Dedifferentiated amniotic fluid mesenchymal stem cell (primary cell): Measurements from ENCODE around the gene LSM14A.
"Not testable (repeated sequence)": the region's sequence is repeated elsewhere in the genome, so short reads cannot be mapped to it uniquely, and the experiment has no call there.

Experiments
- DNase-seq: peaks from one replicate; pipeline ENCODE4 v3.0.0-alpha.2; 2016; ENCODE audit errors: extremely low spot score

LSM14A gene

GRCh38 chr19:34158966-34159365 is 13.3 kb upstream of the LSM14A start:
- DNase-seq: not testable (repeated sequence)

- not testable (repeated sequence) for DNase-seq
Measured at GRCh38 chr19:34159541-34159940, 12.8 kb upstream of the LSM14A start.

- DNase-seq: not testable (repeated sequence)
Measured at GRCh38 chr19:34161902-34162301, 10.4 kb upstream of the LSM14A start.

- no peak for DNase-seq
Measured at GRCh38 chr19:34165295-34165738, 7.0 kb upstream of the LSM14A start.

GRCh38 chr19:34169475-34170199 is 2.7 kb upstream of the LSM14A start:
- not testable (repeated sequence) for DNase-seq

- DNase-seq: peak; percentile 48
Measured at GRCh38 chr19:34171539-34171876, 796 bp upstream of the LSM14A start.

- DNase-seq: peak; percentile 28
Measured at GRCh38 chr19:34172661-34173192, 423 bp downstream of the LSM14A start.

- no peak for DNase-seq
Measured at GRCh38 chr19:34173193-34173956, 1.1 kb downstream of the LSM14A start.

- not testable (repeated sequence) for DNase-seq
Measured at GRCh38 chr19:34175173-34175572, 2.9 kb downstream of the LSM14A start.

- DNase-seq: no peak
Measured at GRCh38 chr19:34176581-34176980, 4.3 kb downstream of the LSM14A start.

GRCh38 chr19:34178274-34178610 is 5.9 kb downstream of the LSM14A start:
- DNase-seq: no peak

- no peak for DNase-seq
Measured at GRCh38 chr19:34179066-34179465, 6.8 kb downstream of the LSM14A start.

- DNase-seq: no peak
Measured at GRCh38 chr19:34180273-34180672, 8.0 kb downstream of the LSM14A start.

GRCh38 chr19:34180709-34181108 is 8.4 kb downstream of the LSM14A start:
- DNase-seq: no peak

GRCh38 chr19:34181111-34181864 is 9.0 kb downstream of the LSM14A start:
- no peak for DNase-seq

GRCh38 chr19:34182125-34182524 is 9.8 kb downstream of the LSM14A start:
- DNase-seq: no peak

GRCh38 chr19:34184880-34185491 is 12.7 kb downstream of the LSM14A start:
- DNase-seq: peak; percentile 39

- no peak for DNase-seq
Measured at GRCh38 chr19:34186205-34186604, 13.9 kb downstream of the LSM14A start.

GRCh38 chr19:34187011-34187410 is 14.7 kb downstream of the LSM14A start:
- no peak for DNase-seq

- DNase-seq: no peak
Measured at GRCh38 chr19:34188408-34188807, 16.1 kb downstream of the LSM14A start.

GRCh38 chr19:34189199-34189916 is 17.1 kb downstream of the LSM14A start:
- DNase-seq: no peak
